DOHH2 (cell line): ENCODE results near the gene CYP4F3.
"Not testable (repeated sequence)": the region's sequence is repeated elsewhere in the genome, so short reads cannot be mapped to it uniquely, and the experiment has no call there.

Source experiments
- EZH2phosphoT487 ChIP-seq: fragments of 200-600 bp; sonication (generic); IDR thresholded peaks from 2 replicates; pipeline ENCODE4 v1.6.1; 2017; ENCODE audit warnings: borderline replicate concordance, mild to moderate bottlenecking, antibody characterized with exemption, low read length, moderate library complexity, mixed read lengths
- TF ChIP-seq, protein P1 (sequence below): fragments of 200-600 bp; sonication (generic); IDR thresholded peaks from one replicate; pipeline ENCODE4 v1.5.1; 2014; ENCODE audit warnings: antibody characterized with exemption, mild to moderate bottlenecking, low read depth, low read length; ENCODE audit not compliant: poor library complexity, severe bottlenecking

DNA sequence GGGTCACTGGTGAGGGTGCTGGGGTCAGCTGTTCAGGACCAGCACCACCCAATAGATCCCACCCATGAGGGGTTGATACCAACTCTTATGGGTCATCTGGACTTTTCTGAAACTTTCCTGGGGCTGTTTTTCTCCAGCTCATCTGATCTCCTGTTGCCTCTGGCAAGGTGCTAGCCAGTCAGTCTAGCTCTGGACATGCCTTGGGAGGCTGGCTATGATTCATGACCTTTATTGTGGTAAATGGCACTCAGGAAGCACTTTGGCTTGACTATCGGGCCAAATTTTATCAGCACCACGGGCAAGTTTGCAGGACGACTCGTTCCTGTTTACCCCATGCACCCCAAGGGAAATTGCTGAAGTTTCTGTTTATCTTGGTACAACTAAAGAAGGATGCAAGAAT lies 46.9 kb upstream of the CYP4F3 start:
- TF ChIP-seq, protein P1, sequence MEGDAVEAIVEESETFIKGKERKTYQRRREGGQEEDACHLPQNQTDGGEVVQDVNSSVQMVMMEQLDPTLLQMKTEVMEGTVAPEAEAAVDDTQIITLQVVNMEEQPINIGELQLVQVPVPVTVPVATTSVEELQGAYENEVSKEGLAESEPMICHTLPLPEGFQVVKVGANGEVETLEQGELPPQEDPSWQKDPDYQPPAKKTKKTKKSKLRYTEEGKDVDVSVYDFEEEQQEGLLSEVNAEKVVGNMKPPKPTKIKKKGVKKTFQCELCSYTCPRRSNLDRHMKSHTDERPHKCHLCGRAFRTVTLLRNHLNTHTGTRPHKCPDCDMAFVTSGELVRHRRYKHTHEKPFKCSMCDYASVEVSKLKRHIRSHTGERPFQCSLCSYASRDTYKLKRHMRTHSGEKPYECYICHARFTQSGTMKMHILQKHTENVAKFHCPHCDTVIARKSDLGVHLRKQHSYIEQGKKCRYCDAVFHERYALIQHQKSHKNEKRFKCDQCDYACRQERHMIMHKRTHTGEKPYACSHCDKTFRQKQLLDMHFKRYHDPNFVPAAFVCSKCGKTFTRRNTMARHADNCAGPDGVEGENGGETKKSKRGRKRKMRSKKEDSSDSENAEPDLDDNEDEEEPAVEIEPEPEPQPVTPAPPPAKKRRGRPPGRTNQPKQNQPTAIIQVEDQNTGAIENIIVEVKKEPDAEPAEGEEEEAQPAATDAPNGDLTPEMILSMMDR, result not testable (repeated sequence)
- not testable (repeated sequence) for TF ChIP-seq EZH2phosphoT487
